ENCODE measurements around the gene GLUD1.
"Not testable (repeated sequence)": the region's sequence is repeated elsewhere in the genome, so short reads cannot be mapped to it uniquely, and the experiment has no call there.

The GLUD1 gene

DNA sequence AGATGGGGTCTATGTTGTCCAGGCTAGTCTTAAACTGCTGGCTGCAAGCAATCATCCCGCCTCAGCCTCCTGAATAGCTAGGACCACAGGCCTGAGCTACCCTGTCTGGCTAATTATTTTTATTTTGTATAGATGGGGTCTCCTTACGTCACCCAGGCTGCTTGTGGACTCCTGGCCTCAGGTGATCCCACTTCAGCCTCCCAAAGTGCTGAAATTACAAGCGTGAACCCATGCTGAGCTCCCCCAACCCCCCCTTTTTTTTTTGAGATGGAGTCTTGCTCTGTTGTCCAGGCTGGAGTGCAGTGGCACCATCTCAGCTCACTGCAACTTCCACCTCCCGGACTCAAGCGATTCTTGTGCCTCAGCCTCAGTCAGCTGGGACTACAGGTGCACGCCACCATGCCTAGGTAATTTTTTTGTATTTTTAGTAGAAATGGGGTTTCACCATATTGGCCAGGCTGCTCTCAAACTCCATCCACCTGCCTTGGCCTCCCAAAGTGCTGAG, 49.2 kb downstream of the GLUD1 start:
- no peak for DNase-seq (ENCODE audit: low read depth in 2 of 2)

- not testable (repeated sequence) for DNase-seq (ENCODE audit: low read depth in 2 of 2)
Observed at GRCh38 chr10:87043579-87043978, 51.1 kb downstream of the GLUD1 start.

DNA sequence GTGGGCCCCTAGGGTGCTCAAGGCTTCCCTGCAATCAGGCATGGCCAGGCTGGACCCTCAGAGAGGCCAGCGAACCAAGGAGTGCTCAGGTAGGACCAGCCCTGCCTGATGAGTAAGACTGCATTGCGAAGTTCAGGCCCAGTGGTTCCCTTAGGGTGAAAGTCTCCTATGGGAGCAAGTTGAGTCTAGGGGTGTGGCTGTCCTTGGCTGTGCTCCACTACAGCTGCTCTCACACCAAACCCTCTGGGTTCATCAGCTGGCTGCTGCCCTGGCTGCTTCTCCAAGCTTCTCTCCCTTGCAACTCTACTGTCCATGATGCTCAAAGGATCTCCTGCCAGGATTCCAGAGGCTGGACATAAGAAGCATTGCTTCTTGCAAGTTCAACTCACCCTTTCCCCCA, 55.9 kb downstream of the GLUD1 start:
- DNase-seq (ENCODE audit: low read depth in 2 of 2), result no peak

DNA sequence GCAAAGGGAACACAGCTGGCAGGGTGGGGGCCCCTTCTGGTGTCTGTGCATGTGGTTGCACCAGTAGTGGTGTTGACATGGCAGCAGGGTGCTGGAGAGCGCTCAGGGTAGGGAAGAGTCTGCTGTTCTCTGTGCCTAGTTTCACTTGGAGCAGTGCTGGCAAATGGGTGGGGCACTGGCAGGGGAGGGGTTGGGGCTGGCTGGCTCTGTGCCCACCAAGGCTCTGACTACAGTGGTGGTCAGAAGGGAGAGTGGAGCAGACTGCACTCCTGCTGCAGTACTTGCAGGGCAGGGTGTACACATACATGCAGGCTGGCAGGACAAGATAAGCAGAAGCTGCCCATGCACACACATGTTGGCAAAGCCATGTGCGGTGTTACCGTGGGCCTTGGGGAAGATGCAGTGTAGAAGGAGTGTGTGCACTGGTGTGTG, 56.3 kb downstream of the GLUD1 start:
- no peak for DNase-seq (ENCODE audit: low read depth in 2 of 2)

- DNase-seq (ENCODE audit: low read depth in 2 of 2), result no peak
Observed at GRCh38 chr10:87036623-87037022, 58.0 kb downstream of the GLUD1 start.

DNA sequence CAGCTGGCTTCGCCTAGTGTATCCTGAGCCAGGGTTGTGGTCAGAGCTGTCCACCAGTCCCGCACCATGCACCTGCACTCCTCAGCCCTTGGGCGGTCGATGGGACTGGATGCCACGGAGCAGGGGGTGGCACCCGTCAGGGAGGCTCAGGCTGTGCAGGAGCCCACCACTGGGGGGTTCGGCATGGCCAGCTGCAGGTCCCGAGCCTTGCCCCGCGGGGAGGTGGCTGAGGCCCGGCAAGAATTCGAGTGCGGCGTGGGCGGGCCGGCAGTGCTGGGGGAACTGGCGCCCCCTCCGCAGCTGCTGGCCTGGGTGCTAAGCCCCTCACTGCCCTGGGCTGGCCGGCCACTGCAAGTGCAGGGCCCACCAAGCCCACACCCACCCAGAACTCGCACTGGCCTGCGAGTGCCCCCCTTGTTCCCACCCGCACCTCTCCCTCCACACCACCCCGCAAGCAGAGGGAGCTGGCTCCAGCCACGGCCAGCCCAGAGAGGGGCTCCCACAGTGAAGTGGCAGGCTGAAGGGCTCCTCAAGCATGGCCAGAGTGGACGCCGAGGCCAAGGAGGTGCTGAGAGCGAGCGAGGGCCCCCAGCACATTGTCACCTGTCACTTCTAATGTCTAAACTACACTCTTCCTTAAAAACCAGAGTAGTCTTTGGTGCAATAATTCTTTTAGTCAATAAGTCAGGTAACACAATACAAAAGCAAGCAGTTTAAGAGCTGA, 63.6 kb downstream of the GLUD1 start:
- no peak for DNase-seq (ENCODE audit: low read depth in 2 of 2)

DNA sequence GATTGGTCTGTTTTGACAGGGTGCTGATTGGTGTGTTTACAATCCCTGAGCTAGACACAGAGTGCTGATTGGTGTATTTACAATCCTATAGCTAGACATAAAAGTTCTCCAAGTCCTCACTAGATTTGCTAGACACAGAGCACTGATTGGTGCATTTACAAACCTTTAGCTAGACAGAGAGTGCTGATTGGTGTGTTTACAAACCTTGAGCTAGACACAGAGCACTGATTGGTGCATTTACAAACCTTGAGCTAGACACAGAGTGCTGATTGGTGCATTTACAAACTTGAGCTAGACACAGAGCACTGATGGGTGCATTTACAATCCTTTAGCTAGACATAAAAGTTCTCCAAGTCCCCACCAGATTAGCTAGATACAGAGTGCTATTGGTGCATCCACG, 64.2 kb downstream of the GLUD1 start:
- DNase-seq (ENCODE audit: low read depth in 2 of 2), result not testable (repeated sequence)

GRCh38 chr10:87026747-87027508, 67.7 kb downstream of the GLUD1 start:
- DNase-seq (ENCODE audit: low read depth in 2 of 2), result not testable (repeated sequence)

DNA sequence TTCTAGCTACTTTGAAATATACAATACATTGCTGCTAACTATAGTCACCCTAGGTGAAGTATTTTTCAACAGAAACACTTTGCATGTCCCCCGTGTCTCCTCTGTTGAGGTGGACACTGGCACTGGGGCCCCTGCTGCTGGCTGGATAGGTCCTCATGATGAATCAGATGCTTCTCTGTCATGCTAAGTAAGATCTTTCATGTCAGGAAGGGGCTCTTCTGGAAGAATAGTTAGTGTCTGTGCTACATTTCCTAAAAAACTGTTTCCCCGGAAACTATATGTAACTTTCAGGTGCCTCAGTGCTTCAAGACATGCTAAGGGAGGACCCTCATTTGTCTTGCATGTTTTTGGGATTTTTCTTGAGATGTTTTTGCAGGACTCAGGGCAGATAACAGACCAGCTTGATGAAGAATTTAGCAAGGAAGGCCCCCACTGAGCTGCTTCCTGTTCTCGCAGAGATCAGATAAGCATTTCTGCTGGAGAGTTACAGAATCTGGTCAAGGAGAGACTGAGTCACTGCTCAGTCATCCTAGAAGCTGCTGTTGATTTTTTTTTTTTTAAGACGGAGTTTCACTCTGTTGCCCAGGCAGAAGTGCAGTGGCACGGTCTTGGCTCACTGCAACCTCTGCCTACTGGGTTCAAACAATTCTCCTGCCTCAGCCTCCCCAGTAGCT, 69.2 kb downstream of the GLUD1 start:
- DNase-seq (ENCODE audit: low read depth in 2 of 2), result not testable (repeated sequence)

DNA sequence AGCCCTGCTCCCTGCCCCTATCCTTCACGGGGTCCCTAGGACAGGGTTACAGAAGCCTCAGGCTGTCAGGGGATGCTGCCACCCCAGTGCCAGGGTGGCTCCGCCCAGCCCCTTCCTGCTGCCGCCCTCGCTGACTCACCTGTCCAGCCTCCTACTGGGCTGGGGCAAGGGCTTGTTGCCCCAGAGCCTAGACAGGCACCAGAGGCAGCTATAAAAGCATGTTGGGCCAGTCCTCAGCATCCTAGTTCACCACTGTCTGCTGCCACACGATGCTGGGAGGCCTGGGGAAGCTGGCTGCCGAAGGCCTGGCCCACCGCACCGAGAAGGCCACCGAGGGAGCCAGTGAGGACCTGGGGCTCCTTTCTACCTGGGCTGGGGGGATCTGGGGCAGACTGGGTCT, 74.6 kb downstream of the GLUD1 start, which contains the start of gene FAM25A:
TSS of gene FAM25A (plus strand) at position 239 of the 400 bp plus-strand sequence. CDS start at position 270, 31 bp downstream.
- not testable (repeated sequence) for DNase-seq (ENCODE audit: low read depth in 2 of 2)

DNA sequence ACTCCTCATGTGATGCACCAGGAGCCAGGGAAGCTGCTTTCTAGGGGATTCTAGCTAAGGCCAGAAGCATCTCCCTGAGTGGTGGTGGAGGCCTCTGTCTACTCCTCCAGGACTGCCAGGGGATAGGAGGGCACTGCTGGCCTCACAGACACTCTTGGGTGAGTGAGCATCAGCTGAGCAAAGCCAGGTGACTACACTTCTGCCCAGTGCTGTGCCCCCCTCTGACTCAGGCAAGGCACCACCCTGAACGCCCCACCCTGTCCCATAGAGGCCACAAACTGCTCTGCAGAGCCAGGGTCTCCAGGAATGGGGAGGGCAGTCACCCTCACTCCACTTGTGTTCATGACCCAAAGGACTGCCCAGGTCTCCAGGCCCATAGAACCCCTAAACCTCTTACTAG, 75.1 kb downstream of the GLUD1 start:
- not testable (repeated sequence) for DNase-seq (ENCODE audit: low read depth in 2 of 2)

DNA sequence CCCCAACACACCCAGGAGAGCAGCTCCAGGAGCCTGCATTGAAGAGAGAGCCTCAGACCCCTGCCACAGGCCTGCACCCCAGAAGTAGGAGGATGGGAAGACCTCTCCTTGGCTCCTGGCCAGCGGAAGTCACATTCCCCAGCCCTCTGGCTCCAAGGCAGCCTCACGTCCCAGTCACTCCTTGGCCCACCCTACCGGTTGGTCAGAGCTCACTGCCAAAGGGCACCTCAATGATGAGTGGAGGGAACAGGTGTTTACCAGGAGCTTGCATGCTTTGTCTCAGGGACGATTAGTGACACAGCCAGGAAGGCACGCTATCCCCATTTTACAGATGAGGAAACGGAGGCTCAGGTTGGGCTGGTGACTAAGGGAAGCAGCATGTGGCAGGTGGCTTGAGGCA, 75.6 kb downstream of the GLUD1 start:
- not testable (repeated sequence) for DNase-seq (ENCODE audit: low read depth in 2 of 2)

- not testable (repeated sequence) for DNase-seq (ENCODE audit: low read depth in 2 of 2)
Observed at GRCh38 chr10:87018127-87018526, 76.5 kb downstream of the GLUD1 start.

DNA sequence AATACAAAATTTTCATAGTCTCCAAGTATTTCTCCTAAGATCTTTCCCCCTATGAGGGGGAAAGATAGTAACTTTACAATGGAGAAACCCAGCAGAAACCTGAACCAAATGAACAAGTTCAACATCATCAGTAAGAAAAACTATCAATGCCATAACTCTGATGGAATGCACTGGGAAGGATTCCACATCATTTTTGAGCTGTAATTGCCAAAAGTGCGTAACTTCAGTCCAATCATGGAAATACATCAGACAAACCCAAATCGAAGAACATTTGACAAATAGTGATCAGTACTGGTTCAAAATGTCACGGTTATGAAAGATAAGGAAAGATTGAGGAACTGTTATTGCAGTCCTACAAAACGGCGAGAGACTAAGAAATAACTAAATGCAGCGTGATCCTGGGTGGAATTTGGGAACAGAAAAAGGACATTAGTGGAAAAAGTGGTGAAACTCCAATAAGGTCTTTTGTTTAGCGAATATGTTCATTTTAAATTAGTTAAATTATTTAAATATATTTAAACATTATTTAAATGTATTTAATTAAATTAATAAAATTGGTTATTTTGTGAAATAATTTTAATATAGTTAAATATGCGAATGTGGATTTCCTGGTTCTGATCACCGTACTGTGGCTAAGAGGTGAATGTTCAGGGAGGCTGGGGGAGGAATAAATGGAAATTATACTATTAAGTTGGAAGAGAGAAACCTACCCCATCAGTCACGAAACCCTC, 79.5 kb downstream of the GLUD1 start:
- not testable (repeated sequence) for DNase-seq (ENCODE audit: low read depth in 2 of 2)

DNA sequence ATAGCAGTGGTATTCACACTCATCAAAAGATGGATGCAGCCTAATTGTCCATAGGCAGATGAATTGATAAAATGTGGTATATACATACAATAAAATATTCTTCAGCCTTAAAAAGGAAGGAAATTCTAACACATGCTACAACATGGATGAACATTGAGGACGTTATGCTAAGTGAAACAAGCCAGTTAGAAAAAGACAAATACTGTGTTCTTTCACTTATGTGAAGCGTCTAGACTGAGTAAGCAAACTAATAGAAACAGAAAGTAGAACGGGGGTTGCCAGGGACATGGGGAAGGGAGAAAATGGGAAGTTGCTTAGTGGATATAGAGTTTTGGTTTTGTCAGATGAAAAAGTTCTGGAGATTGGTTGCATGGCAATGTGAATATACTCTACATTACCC, 81.1 kb downstream of the GLUD1 start:
- DNase-seq (ENCODE audit: low read depth in 2 of 2), result not testable (repeated sequence)

GRCh38 chr10:87009134-87009696, 85.4 kb downstream of the GLUD1 start:
- not testable (repeated sequence) for DNase-seq (ENCODE audit: low read depth in 2 of 2)

DNA sequence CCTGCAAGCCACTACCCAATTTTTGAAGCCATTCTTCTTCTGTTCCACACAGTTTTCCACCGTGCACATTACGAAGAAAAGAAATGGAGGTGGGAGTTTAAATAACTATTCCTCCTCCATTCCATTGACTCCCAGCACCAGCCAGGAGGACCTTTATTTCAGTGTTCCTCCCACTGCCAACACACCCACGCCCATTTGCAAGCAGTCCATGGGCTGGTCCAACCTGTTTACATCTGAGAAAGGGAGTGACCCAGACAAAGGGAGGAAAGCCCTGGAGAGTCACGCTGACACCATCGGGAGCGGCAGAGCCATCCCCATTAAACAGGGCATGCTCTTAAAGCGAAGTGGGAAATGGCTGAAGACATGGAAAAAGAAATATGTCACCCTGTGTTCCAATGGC, 86.3 kb downstream of the GLUD1 start:
- not testable (repeated sequence) for DNase-seq (ENCODE audit: low read depth in 2 of 2)

DNA sequence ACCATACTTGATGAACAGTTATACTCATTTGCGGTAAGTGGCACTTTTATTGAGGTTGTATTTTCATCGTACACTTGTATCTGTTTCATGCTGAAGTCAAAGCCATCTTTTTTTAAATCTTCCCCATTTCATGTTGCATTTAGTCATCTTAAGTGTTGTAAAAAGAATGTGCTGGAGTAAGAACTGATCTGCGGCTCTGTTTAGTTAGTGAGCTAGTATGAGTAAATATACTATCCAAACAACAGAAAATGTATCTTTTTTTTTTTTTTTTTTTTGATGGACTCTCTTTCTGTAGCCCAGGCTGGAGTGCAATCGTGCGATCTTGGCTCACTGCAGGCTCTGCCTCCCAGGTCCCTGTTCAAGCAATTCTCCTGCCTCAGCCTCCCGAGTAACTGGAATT, 87.0 kb downstream of the GLUD1 start:
- DNase-seq (ENCODE audit: low read depth in 2 of 2), result not testable (repeated sequence)

DNA sequence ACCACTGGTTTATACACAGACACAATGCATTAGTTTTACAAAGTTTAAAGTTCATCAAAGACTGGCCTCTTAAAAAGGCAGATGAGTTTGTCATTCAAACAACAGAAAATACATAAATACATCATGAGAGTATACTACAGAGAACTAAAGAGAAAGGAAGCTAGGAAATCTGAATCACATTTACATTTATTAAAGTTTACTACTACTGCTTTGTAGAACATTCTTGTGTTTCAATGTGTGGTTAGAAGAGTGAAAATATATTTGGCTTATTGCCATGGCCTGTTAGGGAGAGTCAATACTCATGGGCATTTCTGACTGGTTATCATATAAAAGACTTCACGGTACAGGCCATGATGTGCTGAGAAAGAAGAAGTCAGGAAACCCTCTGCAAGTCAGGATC, 87.5 kb downstream of the GLUD1 start:
- not testable (repeated sequence) for DNase-seq (ENCODE audit: low read depth in 2 of 2)

GRCh38 chr10:87000491-87000890, 94.2 kb downstream of the GLUD1 start:
- no peak for DNase-seq (ENCODE audit: low read depth in 2 of 2)

Measured in stimulated activated CD8-positive, alpha-beta memory T cell treated with anti-CD3 and anti-CD28 coated beads, Interleukin-7, amount 100 ng/mL, for 4 hours (primary cell).